Activated CD4-positive, alpha-beta T cell treated with anti-CD3 and anti-CD28 coated beads, Interleukin-2, amount 10 ng/mL, durations not matched to agents 7 days and 5 days (primary cell): ENCODE results near the gene CKAP4. TPM values are rescaled to one million over a fixed set of nuclear protein-coding genes. Genes with fewer than 3 reads are reported as not detected.
A peak's percentile ranks its signal among the peaks of the same experiment; 100 is the strongest.

Source experiments
- CTCF ChIA-PET: fragments of 350-600 bp; sonication (Branson Sonifier 250); formaldehyde crosslinking; loops from one replicate; lab custom pipeline; 2021; ENCODE audit warnings: antibody characterized with exemption; lab: Charles Lee
- POLR2A ChIA-PET: fragments of 350-600 bp; sonication (Branson Sonifier 250); formaldehyde crosslinking; loops from one replicate; lab custom pipeline; 2021; ENCODE audit warnings: antibody characterized with exemption; lab: Charles Lee
- DNase-seq: peaks from one replicate; pipeline ENCODE4 v3.0.0-alpha.2; 2020
- H3K27ac Mint-ChIP-seq: one replicate; pipeline ENCODE4 v1.8.0; 2021; ENCODE audit warnings: mild to moderate bottlenecking, moderate library complexity, mixed read lengths
- H3K27me3 Mint-ChIP-seq: one replicate; pipeline ENCODE4 v1.8.0; 2021; ENCODE audit warnings: mixed read lengths
- H3K36me3 Mint-ChIP-seq: one replicate; pipeline ENCODE4 v1.8.0; 2021; ENCODE audit warnings: low read depth, mixed read lengths
- H3K4me1 Mint-ChIP-seq: one replicate; pipeline ENCODE4 v1.8.0; 2021; ENCODE audit warnings: mixed read lengths
- H3K4me3 Mint-ChIP-seq: one replicate; pipeline ENCODE4 v1.8.0; 2021; ENCODE audit warnings: mild to moderate bottlenecking, moderate library complexity, mixed read lengths
- H3K9me3 Mint-ChIP-seq: one replicate; pipeline ENCODE4 v1.8.0; 2021; ENCODE audit warnings: mixed read lengths
- total RNA-seq, 2 experiments: library from RNA; stranded (reverse); gene quantifications; one replicate each; pipeline ENCODE4 v1.2.3, GENCODE V29; 2021

CKAP4 gene
- total RNA-seq, 2 experiments from 2014 or later = 1.7 to 2.1 TPM

DNA sequence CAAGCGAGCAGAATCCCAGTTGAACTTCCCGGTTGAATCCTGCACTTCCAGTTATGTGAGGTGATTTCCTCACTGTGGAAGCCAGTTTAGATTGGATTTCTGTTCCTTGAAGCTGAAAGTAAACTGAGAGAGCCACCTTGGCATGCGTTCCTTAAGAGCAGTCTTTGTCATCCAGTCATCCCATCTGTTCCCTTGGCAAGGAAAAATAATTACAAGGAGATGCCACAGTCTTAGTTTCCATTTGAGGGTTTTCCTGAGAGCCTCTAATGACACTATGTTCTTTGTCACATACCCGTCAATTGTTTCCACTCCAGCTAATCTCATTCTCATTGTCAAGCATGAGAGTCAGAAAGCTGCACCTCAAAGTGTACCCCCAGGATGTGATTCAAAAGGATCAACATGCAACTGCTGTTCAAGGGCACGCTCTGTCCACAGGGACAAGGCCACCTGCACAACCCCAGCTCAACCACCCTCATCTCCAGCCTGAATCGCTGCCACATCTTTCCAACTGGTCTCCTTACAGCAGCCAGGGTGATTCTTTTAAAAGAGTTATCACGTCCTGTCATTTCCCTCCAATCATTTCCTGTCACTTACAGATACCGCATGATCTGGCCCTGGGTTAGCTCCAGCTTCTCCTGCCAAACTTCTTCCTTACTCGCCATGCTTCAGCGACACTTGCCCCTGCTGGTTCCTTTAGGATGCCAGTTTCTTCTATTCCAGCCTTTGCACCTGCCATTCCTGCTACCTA is 36.7 kb upstream of the CKAP4 start:
- no peak overlapping the region for H3K27ac Mint-ChIP-seq

DNA sequence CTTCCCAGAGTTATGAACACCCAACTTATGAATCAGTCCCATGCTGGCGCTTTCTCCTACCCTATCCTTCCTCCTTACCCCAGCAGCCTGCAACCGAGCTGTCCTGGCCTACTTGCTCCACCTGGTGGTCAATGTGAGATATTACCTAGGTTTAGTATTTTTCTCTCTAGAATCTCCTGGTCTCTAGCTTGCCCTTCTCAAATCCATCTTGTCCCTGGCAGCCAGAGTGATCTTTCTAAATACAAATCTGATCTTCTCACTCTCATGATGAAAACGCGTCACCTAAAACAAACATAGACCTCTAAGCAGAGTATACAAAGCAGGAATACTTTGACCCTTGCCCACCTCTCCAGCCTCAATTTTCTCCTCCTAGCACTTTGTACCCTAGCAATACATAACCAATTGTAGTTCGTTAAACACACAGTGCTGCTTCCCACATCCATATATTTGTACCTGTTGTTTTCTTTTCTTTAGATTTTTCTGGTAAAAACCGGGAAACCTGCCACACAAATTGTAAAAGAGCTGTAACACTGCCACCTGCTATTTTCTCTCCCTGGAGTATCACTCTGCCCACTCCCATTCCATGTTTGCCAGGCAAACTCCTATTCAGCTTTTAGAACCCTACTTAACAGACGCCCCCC is 34.8 kb upstream of the CKAP4 start:
- Mint-ChIP-seq H3K27me3 (peaks cover 9% of the 10 kb centered on the region), H3K9me3 (peaks cover 6% of the 10 kb centered on the region), H3K36me3 (peaks cover 3% of the 10 kb centered on the region), H3K27ac (no peak overlapping the region), H3K4me3 (no peak overlapping the region), H3K4me1 (no peaks in the 10 kb centered on the region)
- CTCF ChIA-PET = interaction anchor here (0.6 to 1.9 kb wide), 13 partner anchors 9 to 808 kb away, joined by 3 to 8 read pairs (median 3); partner anchors contain the start of gene POLR3B
- DNase-seq = peak; percentile 61
- POLR2A ChIA-PET = no interaction called here

More for the DNA sequence above, 36.7 kb upstream of the CKAP4 start:
- peaks cover 2% of the 10 kb centered on the region for H3K4me1 Mint-ChIP-seq
- H3K4me3 Mint-ChIP-seq = no peak overlapping the region
- POLR2A ChIA-PET = no interaction called here
- CTCF ChIA-PET = interaction anchor here (1.0 to 3.0 kb wide), 3 partner anchors 8 to 58 kb away, joined by 5 to 11 read pairs (median 6); no protein-coding TSS in a partner anchor
- no peak for DNase-seq
- H3K9me3 Mint-ChIP-seq = peaks cover 6% of the 10 kb centered on the region
- peaks cover 3% of the 10 kb centered on the region for H3K36me3 Mint-ChIP-seq
- H3K27me3 Mint-ChIP-seq = peaks cover 9% of the 10 kb centered on the region

DNA sequence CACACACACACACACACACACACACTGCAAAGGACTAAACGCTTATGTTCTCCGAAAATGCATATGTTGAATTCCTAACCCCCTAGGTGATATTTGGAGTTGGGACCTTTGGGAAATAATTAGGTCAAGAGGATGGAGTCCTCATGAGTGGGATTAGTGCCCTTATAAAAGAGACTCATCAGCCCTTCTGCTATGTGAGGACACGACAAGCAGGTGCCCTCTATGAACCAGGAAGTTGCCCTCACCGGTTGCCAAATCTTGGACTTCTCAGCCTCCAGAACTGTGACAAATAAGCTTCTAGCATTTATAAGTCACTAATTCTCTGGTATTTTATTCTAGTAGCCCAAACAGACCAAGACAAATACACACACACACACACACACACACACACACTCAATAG is 34.0 kb upstream of the CKAP4 start:
- Mint-ChIP-seq H3K27ac (no peak overlapping the region), H3K4me1 (no peaks in the 10 kb centered on the region), H3K4me3 (no peak overlapping the region), H3K9me3 (peaks cover 6% of the 10 kb centered on the region), H3K36me3 (peaks cover 3% of the 10 kb centered on the region), H3K27me3 (peaks cover 12% of the 10 kb centered on the region)
- no peak for DNase-seq
- ChIA-PET CTCF (interaction anchor here (1.0 to 1.9 kb wide), 9 partner anchors 10 to 76 kb away, joined by 3 to 8 read pairs (median 4); partner anchors contain the start of gene POLR3B), POLR2A (no interaction called here)

DNA sequence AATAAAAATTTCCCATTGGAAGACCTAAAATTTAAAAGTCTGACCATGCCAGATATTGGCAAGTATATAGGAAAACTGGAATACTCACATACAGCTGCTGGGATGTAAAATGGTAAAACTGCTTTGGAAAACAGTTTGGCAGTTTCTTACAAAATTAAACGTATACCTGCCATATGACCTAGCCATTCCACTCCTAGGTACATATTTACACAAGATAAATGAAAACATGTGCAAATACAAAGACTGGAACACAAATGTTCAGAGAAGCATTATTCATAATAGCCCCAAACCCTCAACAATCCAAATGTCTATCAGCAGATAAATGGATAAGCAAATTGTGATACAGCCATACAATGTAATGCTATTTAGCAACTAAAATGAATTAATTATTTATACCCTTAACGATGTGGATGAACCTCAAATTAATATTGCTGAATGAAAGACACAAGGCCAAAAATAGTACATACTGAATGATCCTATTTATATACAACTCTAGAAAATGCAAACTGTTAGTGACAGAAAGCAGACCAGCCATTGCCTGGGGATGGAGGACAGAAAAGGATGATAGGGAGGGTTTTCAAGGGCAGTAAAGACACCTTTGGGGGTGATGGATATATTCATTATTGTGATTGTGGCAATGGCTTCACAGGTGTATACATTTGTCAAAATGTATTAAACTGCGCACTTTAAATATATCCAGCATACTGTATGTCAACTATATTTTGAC is 33.4 kb upstream of the CKAP4 start:
- ChIA-PET POLR2A (no interaction called here), CTCF (interaction anchor here (1.4 to 1.9 kb wide), 7 partner anchors 11 to 77 kb away, joined by 3 to 8 read pairs (median 4); partner anchors contain the start of gene POLR3B)
- Mint-ChIP-seq H3K27ac (no peak overlapping the region), H3K36me3 (peaks cover 3% of the 10 kb centered on the region), H3K4me3 (no peak overlapping the region), H3K27me3 (peaks cover 12% of the 10 kb centered on the region), H3K9me3 (peaks cover 6% of the 10 kb centered on the region), H3K4me1 (no peaks in the 10 kb centered on the region)
- no peak for DNase-seq

DNA sequence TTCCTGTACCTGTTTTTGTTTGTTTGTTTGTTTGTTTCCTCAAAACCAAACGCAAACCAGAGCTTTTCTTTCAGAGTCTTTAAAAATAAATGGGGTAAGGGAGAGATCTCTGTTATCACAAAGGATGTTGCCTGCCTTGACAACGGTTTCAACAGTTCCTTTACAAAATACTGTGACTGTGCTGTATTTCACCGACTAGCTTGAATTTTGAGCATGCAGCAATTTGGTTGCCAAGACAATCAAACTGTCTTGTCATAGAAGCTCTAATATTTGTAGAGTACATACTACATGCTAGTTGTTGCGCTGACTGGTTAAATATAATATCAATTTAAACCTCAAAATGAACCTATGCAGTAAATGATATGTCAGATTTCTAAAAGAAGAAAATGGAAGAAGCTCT is 32.3 kb upstream of the CKAP4 start:
- Mint-ChIP-seq H3K27me3 (peaks cover 12% of the 10 kb centered on the region), H3K27ac (no peak overlapping the region), H3K4me3 (no peak overlapping the region), H3K4me1 (no peaks in the 10 kb centered on the region), H3K36me3 (peaks cover 3% of the 10 kb centered on the region), H3K9me3 (peaks cover 6% of the 10 kb centered on the region)
- ChIA-PET CTCF (interaction anchor here (1.3 to 2.1 kb wide), 4 partner anchors 10 to 54 kb away, joined by 3 to 10 read pairs (median 5); no protein-coding TSS in a partner anchor), POLR2A (no interaction called here)
- DNase-seq = no peak

DNA sequence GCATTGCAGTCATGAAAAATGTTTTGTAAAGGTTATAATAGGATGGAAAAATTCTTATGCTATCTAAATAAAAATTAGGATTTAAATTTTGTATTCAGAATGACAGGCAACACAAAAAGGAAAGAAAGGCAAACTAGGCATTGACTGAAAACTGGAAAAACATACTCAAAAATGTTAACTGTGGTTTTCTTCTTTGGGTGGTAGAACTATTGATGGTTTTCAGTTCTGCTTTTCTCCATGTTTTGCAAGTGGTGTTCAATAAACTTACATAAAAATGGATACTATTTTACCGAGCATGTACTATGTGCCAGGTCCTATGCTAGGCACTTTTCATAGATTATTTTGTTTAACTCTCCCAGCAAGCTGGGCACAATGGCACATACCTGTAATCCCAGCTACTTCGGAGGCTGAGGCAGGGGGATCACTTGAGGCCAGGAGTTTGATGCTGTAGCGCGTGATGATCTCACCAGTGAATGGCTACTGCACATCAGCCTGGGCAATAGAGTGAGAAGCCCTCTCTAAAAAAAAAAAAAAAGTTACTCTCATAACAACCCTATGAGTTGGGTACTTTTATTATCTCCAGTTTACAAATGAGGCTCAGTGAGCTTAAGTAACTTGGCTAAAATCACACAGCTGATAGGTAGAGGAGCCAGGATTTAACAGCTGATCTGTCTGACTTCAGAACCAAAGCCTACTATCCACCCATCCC is 28.4 kb upstream of the CKAP4 start:
- ChIA-PET CTCF (interaction anchor here (0.7 to 1.3 kb wide), 3 partner anchors 9 to 14 kb away, joined by 3 to 5 read pairs (median 4); no protein-coding TSS in a partner anchor), POLR2A (no interaction called here)
- Mint-ChIP-seq H3K4me3 (no peak overlapping the region), H3K27me3 (peaks cover 4% of the 10 kb centered on the region), H3K27ac (no peak overlapping the region), H3K4me1 (no peaks in the 10 kb centered on the region), H3K36me3 (no peaks in the 10 kb centered on the region), H3K9me3 (no peaks in the 10 kb centered on the region)
- DNase-seq = no peak

DNA sequence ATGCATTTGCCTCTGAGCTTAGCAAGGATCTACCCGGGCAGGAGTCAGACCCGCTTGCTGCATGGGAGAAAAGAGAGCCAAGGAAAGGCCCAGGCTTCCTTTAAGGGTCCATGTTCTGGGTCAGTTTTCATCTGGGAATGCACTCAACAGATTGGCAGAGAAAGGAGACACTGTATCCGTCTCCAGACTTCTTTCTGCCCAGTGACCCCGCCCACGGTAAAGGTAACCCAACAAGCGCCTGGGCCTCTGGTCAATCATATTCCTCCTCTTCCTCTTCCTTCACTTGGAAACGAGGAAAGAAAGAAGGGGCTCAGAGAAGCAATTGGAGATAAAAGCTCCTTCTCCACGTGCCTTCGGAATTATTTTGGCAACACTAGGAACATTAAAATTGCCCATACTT is 27.6 kb upstream of the CKAP4 start:
- H3K27ac Mint-ChIP-seq = no peak overlapping the region
- peaks cover 9% of the 10 kb centered on the region for H3K27me3 Mint-ChIP-seq
- DNase-seq = no peak
- ChIA-PET CTCF (interaction anchor here (1.1 kb wide), 1 partner anchor 82 kb away, joined by 3 read pairs; the partner anchor contains the start of gene POLR3B), POLR2A (no interaction called here)
- H3K36me3 Mint-ChIP-seq = no peaks in the 10 kb centered on the region
- H3K4me3 Mint-ChIP-seq = no peak overlapping the region
- no peaks in the 10 kb centered on the region for H3K9me3 Mint-ChIP-seq
- H3K4me1 Mint-ChIP-seq = no peaks in the 10 kb centered on the region

DNA sequence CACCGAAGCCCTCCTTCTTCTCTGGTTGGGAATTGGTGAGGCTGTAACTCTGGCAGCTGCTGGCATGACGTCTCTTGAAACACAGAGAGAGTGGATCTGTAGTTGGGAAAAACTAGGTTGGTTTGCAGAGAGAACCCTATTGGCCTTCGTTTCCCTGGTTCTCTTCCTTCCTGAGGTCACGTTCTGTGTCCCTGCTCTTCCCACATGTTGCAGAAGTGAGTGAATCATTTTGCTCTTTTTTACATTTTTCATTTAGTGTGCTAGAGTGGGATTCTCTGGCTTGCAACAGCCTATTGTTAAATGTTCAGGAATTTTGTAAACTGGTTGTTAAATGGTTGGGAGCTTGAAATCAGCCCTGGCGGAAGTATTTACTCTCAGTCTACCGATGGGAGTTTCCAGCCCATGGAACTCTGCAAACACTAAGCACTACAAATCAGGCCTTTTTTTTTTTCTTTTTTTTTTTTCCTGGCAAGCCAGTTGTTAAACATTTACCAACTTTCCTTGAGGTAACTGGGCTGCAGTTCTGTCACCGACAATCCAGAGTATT is 26.8 kb upstream of the CKAP4 start:
- H3K27me3 Mint-ChIP-seq = peaks cover 9% of the 10 kb centered on the region
- ChIA-PET POLR2A (no interaction called here), CTCF (interaction anchor here (0.7 to 1.1 kb wide), 2 partner anchors 82 to 875 kb away, joined by 3 to 6 read pairs; partner anchors contain the start of gene POLR3B)
- H3K27ac Mint-ChIP-seq = no peak overlapping the region
- no peaks in the 10 kb centered on the region for H3K9me3 Mint-ChIP-seq
- H3K36me3 Mint-ChIP-seq = no peaks in the 10 kb centered on the region
- no peak for DNase-seq
- no peak overlapping the region for H3K4me3 Mint-ChIP-seq
- peaks cover 3% of the 10 kb centered on the region for H3K4me1 Mint-ChIP-seq

DNA sequence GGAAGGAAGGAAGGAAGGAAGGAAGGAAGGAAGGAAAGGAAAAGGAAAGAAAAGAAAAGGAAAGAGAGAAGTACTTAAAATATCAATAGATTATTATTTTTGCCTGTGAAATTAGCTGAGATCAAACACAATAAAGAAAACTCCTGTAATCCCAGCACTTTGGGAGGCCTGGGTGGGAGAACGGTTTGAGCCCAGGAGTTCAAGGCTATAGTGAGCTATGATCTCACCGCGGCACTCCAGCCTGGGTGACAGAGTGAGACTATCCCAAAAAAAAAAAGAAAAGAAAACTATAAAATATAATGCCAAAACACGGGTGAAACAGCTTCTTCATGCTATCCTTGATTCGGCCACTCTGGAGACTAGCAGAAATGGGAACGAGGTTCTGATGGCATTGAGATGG is 26.2 kb upstream of the CKAP4 start:
- CTCF ChIA-PET = no interaction called here
- Mint-ChIP-seq H3K27me3 (peaks cover 9% of the 10 kb centered on the region), H3K9me3 (no peaks in the 10 kb centered on the region), H3K4me1 (peaks cover 6% of the 10 kb centered on the region), H3K36me3 (no peaks in the 10 kb centered on the region), H3K4me3 (no peak overlapping the region), H3K27ac (no peak overlapping the region)
- POLR2A ChIA-PET = no interaction called here
- DNase-seq = no peak

DNA sequence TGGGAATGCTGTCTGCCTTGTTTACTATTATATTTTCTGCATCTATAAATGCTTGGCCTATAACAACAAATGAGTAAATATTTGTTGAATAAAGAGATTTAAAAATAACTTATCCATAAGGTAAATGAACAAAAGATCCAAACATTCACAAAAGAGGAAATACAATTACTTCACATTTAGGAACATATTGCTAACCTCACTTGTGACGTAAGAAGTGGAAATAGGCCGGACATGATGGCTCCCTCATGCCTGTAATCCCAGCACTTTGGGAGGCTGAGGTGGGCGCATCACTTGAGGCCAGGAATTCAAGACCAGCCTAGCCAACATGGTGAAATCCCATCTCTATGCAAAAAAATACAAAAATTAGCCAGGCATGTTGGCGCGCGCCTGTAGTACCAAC is 25.7 kb upstream of the CKAP4 start:
- DNase-seq = no peak
- no peaks in the 10 kb centered on the region for H3K9me3 Mint-ChIP-seq
- H3K4me3 Mint-ChIP-seq = no peak overlapping the region
- POLR2A ChIA-PET = no interaction called here
- H3K27me3 Mint-ChIP-seq = peaks cover 9% of the 10 kb centered on the region
- no peaks in the 10 kb centered on the region for H3K36me3 Mint-ChIP-seq
- H3K4me1 Mint-ChIP-seq = peaks cover 8% of the 10 kb centered on the region
- no peak overlapping the region for H3K27ac Mint-ChIP-seq
- CTCF ChIA-PET = no interaction called here

DNA sequence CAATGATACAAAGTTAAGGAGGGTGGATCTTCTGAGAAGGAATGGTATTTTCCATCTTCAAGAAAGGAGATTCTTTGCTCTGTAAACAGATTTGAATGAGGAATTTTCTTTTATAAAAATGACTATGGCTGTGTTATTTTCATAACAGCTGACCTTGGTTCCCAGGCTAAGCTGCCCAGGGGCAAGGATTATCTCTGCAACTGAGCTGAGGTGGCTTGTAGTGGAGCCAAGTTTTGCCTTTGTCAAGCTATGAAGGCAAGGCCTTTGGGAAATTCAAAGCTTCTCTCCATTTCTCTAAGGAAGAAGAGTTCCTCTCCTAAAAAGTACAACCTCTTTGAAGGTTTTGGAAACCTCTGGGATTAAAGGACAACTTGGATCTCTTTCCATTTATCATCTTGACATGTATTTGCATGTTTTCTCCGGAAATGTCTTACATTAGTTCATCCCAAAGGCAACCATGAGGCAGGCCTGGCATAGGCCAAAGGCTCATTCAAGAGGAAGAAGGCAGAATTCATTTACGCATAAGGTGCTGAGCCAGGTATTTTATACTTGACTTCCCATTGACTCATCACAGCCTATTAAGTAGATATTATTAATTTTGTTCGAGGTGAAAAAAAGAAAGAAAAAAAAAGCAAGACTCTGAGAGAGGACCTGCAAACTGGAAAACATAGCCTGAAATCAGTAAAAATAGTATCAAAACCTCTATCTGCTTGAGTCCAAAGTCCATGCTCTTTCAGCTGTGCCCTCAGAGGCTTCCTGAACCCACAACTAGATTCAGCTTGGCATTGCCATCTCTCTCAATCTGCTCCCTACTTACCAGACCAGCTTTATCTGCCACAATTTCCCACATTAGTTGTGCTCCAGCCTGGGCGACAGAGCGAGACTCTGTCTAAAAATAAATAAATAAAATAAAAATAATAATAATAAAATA is 24.0 kb upstream of the CKAP4 start:
- H3K27me3 Mint-ChIP-seq = peaks cover 7% of the 10 kb centered on the region
- no peak overlapping the region for H3K27ac Mint-ChIP-seq
- H3K4me3 Mint-ChIP-seq = no peak overlapping the region
- no peaks in the 10 kb centered on the region for H3K9me3 Mint-ChIP-seq
- H3K36me3 Mint-ChIP-seq = no peaks in the 10 kb centered on the region
- ChIA-PET POLR2A (no interaction called here), CTCF (interaction anchor here (1.0 to 3.6 kb wide), 2 partner anchors 8 to 26 kb away, joined by 3 to 10 read pairs; no protein-coding TSS in a partner anchor)
- DNase-seq = no peak
- peaks cover 21% of the 10 kb centered on the region for H3K4me1 Mint-ChIP-seq
